PC-3 (cell line): ENCODE measurements around the gene PPT1.

Source experiments
- EZH2 ChIP-seq: fragments of 300-600 bp; sonication (generic); IDR thresholded peaks from one replicate; pipeline ENCODE4 v1.6.1; 2017; ENCODE audit warnings: antibody characterized with exemption, mild to moderate bottlenecking, low read length; ENCODE audit not compliant: unreplicated experiment
- EZH2phosphoT487 ChIP-seq: fragments of 300-600 bp; sonication (generic); IDR thresholded peaks from 2 replicates; pipeline ENCODE4 v1.6.1; 2018; ENCODE audit warnings: mild to moderate bottlenecking, antibody characterized with exemption, low read length, borderline replicate concordance
- TF ChIP-seq, protein P1 (sequence below): fragments of 300-600 bp; sonication (generic); conservative IDR thresholded peaks from 2 replicates; pipeline ENCODE4 v1.5.1; 2017; ENCODE audit warnings: antibody characterized with exemption, low read depth, mild to moderate bottlenecking, low read length

DNA sequence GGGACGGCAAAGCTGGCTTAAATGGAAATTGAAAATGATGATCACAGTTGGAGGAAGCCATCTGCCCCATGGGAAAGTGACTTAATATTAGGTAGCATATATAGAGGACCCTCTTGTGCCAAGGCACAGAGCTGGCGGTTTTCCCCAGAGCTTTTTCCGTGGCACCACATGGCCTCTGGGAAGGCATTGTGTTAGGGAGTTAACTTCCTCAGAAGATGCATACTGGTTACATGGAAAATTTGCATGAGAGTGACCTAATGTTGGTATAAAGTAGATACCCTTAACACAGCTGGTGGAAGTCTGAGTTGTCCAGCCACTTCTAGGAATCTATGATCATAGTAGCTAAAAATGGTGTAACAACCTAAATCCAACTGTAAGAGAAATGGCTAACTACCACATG, 29.2 kb downstream of the PPT1 start:
- TF ChIP-seq, protein P1, sequence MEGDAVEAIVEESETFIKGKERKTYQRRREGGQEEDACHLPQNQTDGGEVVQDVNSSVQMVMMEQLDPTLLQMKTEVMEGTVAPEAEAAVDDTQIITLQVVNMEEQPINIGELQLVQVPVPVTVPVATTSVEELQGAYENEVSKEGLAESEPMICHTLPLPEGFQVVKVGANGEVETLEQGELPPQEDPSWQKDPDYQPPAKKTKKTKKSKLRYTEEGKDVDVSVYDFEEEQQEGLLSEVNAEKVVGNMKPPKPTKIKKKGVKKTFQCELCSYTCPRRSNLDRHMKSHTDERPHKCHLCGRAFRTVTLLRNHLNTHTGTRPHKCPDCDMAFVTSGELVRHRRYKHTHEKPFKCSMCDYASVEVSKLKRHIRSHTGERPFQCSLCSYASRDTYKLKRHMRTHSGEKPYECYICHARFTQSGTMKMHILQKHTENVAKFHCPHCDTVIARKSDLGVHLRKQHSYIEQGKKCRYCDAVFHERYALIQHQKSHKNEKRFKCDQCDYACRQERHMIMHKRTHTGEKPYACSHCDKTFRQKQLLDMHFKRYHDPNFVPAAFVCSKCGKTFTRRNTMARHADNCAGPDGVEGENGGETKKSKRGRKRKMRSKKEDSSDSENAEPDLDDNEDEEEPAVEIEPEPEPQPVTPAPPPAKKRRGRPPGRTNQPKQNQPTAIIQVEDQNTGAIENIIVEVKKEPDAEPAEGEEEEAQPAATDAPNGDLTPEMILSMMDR = no peak
- TF ChIP-seq EZH2phosphoT487 (no peak), EZH2 (no peak)
